ENCODE measurements around the gene AK5.
A peak's percentile ranks its signal among the peaks of the same experiment; 100 is the strongest.
"Not testable (repeated sequence)": the region's sequence is repeated elsewhere in the genome, so short reads cannot be mapped to it uniquely, and the experiment has no call there.

AK5 gene

GRCh38 chr1:77499466-77499865, 217.6 kb downstream of the AK5 start:
- no peak for DNase-seq (ENCODE audit: low read depth)

- no peak for DNase-seq (ENCODE audit: low read depth)
Observed at GRCh38 chr1:77504986-77505385, 223.2 kb downstream of the AK5 start.

GRCh38 chr1:77506771-77507170, 225.0 kb downstream of the AK5 start:
- no peak for DNase-seq (ENCODE audit: low read depth)

GRCh38 chr1:77509051-77509492, 227.3 kb downstream of the AK5 start:
- no peak for DNase-seq (ENCODE audit: low read depth)

GRCh38 chr1:77509898-77510297, 228.1 kb downstream of the AK5 start:
- no peak for DNase-seq (ENCODE audit: low read depth)

- DNase-seq (ENCODE audit: low read depth), result no peak
Observed at GRCh38 chr1:77511440-77511840, 229.6 kb downstream of the AK5 start.

GRCh38 chr1:77512650-77513049, 230.8 kb downstream of the AK5 start:
- DNase-seq (ENCODE audit: low read depth), result not testable (repeated sequence)

GRCh38 chr1:77513839-77514763, 232.3 kb downstream of the AK5 start:
- DNase-seq (ENCODE audit: low read depth), result no peak

GRCh38 chr1:77514921-77515776, 233.3 kb downstream of the AK5 start:
- no peak for DNase-seq (ENCODE audit: low read depth)

- DNase-seq (ENCODE audit: low read depth), result no peak
Observed at GRCh38 chr1:77516106-77516505, 234.3 kb downstream of the AK5 start.

GRCh38 chr1:77524038-77524437, 242.2 kb downstream of the AK5 start:
- no peak for DNase-seq (ENCODE audit: low read depth)

GRCh38 chr1:77531149-77531548, 249.3 kb downstream of the AK5 start:
- DNase-seq (ENCODE audit: low read depth), result not testable (repeated sequence)

- not testable (repeated sequence) for DNase-seq (ENCODE audit: low read depth)
Observed at GRCh38 chr1:77531596-77532280, 249.9 kb downstream of the AK5 start.

GRCh38 chr1:77532641-77533040, 250.8 kb downstream of the AK5 start:
- DNase-seq (ENCODE audit: low read depth), result no peak

GRCh38 chr1:77533660-77534305, 252.0 kb downstream of the AK5 start:
- DNase-seq (ENCODE audit: low read depth), result peak; percentile 20

- DNase-seq (ENCODE audit: low read depth), result no peak
Observed at GRCh38 chr1:77534456-77534855, 252.6 kb downstream of the AK5 start.

GRCh38 chr1:77536813-77537212, 255.0 kb downstream of the AK5 start:
- no peak for DNase-seq (ENCODE audit: low read depth)

GRCh38 chr1:77538956-77539518, 257.2 kb downstream of the AK5 start:
- DNase-seq (ENCODE audit: low read depth), result no peak

GRCh38 chr1:77539519-77540142, 257.8 kb downstream of the AK5 start:
- DNase-seq (ENCODE audit: low read depth), result no peak

GRCh38 chr1:77540501-77541161, 258.8 kb downstream of the AK5 start:
- no peak for DNase-seq (ENCODE audit: low read depth)

Measured in activated T-helper 9 cell treated with anti-CD3 and anti-CD28 coated beads, Interleukin-2, amount 50 U/mL, for 16 hours (primary cell).